ENCODE data around the gene INSL3.
"Not testable (repeated sequence)": the region's sequence is repeated elsewhere in the genome, so short reads cannot be mapped to it uniquely, and the experiment has no call there.

INSL3 gene

DNA sequence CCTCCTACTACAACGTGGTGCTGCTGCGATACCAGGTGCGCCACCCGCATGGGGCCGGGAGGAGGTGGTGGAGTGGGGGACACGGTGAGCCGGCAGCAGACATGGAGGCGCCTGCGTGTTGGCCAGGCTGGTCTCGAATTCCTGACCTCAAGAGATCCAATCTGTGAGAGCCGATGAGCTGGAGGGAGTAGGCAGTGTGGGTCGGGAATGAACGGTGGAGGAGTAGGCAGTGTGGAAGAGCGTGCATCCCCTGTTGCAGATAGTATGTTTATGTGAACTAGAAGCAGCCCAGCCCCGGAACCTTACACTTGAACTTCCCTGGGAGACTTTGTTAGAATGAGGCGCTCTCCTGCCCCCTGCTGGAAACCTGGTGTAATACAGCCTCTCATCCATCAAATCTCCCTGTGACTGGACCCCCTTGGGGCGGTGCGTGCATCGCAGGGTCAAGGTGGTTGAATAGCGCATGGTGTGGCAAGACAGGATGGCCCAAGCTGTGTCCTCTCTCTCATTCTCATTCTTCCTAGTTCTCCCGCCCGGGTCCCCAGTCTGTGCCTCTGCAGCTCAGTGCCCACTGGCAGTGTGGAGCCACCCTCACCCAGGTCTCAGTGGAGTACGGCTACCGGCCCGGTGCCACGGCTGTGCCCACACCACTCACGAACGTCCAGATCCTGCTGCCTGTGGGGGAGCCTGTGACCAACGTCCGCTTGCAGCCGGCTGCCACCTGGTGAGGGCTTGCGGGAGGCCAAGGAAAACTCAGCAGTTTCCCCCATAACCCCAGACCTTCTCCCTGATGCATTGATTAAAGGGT is 36.9 kb downstream of the INSL3 start:
- DNase-seq (ENCODE audit: low read depth, low spot score), result peak; percentile 56

GRCh38 chr19:17783721-17784120 is 37.6 kb downstream of the INSL3 start:
- DNase-seq (ENCODE audit: low read depth, low spot score), result not testable (repeated sequence)

DNA sequence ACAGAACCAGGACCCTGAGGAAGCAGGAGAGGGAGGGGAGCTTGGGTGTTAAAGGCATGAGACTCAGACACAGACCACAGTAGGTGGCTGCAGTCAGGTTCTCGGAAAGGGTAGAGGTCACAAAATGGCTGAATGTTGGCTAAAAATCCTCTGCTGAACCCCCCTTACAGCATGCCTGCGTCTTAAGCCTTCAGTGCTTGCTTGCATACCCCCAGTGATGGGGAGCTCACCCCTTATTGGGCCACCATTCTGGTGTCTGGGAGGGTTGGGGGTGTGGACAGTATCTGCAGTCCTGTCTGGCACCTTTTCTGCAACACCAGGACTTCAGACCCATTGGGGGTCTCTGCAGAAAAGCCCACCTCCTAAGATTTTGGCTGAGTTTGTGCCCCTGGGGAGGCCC is 40.5 kb downstream of the INSL3 start:
- no peak for DNase-seq (ENCODE audit: low read depth, low spot score)

- no peak for DNase-seq (ENCODE audit: low read depth, low spot score)
Observed at GRCh38 chr19:17778968-17779929, 42.1 kb downstream of the INSL3 start.

DNA sequence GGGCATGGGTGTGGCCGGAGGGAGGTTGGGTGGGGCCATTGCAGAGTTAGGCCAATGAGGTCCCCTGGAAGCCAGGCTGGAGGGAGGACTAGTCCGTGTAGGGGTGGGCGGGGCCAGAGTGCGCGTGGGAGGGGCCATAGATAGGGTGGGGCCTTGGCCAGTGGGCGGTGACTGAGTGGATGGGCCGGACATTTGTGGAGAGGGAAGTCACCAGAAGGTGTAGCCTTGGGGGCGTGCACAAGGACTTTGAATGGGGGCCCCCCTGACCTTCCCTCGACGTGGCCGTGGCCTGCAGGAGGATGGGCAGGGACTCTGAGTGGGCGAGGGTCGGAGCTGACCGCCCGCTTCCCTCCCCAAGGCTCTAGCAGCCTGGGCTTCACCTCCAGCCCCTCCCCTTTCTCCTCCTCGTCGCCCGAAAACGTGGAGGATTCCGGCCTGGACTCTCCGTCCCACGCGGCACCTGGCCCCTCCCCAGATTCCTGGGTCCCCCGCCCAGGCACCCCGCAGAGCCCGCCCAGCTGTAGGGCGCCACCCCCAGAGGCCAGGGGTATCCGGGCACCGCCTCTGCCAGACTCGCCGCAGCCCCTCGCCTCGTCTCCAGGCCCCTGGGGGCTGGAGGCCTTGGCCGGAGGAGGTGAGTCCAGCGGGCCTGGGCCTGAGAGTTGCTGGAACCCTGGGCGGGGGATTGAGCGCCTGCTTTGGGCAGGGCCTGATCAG is 42.9 kb downstream of the INSL3 start:
- no peak for DNase-seq (ENCODE audit: low read depth, low spot score)

- not testable (repeated sequence) for DNase-seq (ENCODE audit: low read depth, low spot score)
Observed at GRCh38 chr19:17777840-17778239, 43.5 kb downstream of the INSL3 start.

- DNase-seq (ENCODE audit: low read depth, low spot score), result no peak
Observed at GRCh38 chr19:17775991-17776803, 45.1 kb downstream of the INSL3 start.

GRCh38 chr19:17775245-17775927 is 45.9 kb downstream of the INSL3 start:
- DNase-seq (ENCODE audit: low read depth, low spot score), result no peak

GRCh38 chr19:17772172-17772571 is 49.1 kb downstream of the INSL3 start:
- DNase-seq (ENCODE audit: low read depth, low spot score), result no peak

DNA sequence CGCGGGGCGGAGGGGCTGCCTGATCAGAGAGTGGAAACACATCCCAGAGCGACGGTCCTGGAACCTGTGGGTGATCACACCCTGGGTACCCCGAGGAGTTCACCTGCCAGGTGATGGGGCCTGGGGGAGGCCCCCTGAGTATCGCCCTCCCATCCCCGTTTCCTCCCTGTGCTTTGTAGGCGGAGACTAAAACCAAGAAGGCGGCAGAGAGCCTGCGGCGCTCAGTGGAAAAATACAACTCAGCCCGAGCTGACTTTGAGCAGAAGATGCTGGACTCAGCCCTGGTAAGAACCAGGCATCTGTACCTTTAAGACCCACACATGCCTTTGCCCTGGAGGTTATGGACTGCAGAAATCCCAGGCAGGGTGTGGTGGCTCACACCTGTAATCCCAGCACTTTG is 50.7 kb downstream of the INSL3 start:
- DNase-seq (ENCODE audit: low read depth, low spot score), result no peak

DNA sequence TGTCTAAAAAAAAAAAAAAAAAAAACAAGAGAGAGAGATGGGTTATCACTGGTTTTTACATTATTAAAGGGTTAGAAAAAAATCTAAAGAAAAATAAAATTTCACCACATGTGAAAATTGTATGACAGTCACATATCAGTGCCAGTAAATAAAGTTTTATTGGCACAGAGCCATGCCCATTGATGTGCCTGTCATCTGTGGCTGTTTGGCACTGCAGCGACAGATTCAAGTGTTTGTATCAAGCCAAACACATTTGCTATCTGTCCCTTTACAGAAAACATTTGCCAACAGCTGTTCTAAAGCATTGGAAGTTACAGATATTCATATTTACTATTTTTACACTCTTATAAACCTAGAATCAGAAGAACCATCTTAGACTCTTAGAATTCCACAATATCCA is 53.8 kb downstream of the INSL3 start:
- no peak for DNase-seq (ENCODE audit: low read depth, low spot score)

GRCh38 chr19:17766543-17767131 is 54.7 kb downstream of the INSL3 start:
- DNase-seq (ENCODE audit: low read depth, low spot score), result no peak
